ENCODE results near the gene ABCF2.

DNA sequence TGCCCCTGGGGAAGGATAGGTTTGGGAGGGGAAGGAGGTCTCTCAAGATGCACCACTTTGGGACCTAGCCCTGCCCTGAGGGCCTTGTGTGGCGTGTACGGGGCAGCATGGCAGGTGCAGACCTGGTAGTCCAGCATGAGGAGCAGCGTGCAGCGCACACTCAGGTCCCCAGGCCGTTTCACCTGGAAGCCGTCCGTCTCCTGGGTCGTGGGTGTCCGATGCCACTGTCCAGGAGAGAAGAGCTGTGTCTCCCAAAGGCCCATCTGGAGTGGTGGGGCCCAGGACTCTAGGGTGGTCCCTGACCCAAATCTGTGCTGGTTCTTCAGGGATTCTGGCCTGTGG, 14.7 kb upstream of the ABCF2 start:
- TF ChIP-seq, protein P1, sequence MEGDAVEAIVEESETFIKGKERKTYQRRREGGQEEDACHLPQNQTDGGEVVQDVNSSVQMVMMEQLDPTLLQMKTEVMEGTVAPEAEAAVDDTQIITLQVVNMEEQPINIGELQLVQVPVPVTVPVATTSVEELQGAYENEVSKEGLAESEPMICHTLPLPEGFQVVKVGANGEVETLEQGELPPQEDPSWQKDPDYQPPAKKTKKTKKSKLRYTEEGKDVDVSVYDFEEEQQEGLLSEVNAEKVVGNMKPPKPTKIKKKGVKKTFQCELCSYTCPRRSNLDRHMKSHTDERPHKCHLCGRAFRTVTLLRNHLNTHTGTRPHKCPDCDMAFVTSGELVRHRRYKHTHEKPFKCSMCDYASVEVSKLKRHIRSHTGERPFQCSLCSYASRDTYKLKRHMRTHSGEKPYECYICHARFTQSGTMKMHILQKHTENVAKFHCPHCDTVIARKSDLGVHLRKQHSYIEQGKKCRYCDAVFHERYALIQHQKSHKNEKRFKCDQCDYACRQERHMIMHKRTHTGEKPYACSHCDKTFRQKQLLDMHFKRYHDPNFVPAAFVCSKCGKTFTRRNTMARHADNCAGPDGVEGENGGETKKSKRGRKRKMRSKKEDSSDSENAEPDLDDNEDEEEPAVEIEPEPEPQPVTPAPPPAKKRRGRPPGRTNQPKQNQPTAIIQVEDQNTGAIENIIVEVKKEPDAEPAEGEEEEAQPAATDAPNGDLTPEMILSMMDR (conservative IDR thresholded peaks at IDR 0.05; ENCODE audit: low read length), result no peak
- no peak for TF ChIP-seq EZH2phosphoT487 (IDR thresholded peaks at IDR 0.05; ENCODE audit: borderline replicate concordance, low read depth, low read length)

Measured in OCI-LY7 (cell line).